HG02588 (cell line): ENCODE data around the gene TAP2.
A peak's percentile ranks its signal among the peaks of the same experiment; 100 is the strongest.

ENCODE experiments used
- ATAC-seq: cut with Tn5 transposase; IDR thresholded peaks from one replicate; pipeline ENCODE4 v1.9.1; 2021; ENCODE audit warnings: mild to moderate bottlenecking, moderate library complexity; ENCODE audit not compliant: unreplicated experiment

The TAP2 gene

DNA sequence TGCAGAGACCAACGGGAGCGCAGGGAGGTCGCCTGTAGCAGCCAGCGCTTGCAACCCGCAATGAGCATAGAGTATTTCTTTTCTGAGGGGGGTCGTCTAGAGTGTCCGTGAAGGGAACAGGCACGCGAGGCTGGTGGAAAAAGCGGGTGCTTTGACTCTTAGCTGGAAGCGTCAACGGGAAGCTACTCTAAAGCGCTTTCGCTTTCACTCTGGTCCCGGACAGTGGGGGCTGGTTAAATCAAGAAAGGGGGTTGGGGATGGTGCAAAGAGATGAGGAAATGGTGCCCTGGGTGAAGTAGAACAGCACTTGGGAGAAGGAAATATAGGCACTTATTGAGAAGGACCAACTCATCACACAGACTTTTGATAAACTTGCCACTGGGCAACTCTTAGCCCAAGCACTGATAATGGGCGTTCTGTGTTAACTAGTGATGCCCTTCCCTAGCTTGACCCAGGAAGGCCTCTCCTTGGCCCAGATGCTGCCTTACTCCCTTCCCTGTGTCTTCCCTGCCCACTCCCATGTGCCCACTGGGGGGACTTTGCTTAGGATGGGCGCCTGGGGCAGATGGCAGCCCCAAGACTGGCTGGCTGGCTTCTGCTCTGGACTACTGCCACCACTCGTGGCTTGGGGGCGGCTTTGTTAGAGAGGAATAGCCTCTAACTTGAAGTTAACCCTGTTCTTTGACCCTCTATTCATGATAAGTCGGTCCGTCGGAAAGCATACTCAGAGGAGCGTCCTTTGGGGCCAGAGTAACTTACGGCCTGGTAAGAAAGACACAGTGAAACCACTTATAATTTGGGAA is 16.0 kb upstream of the TAP2 start:
- ATAC-seq = peak; percentile 15

DNA sequence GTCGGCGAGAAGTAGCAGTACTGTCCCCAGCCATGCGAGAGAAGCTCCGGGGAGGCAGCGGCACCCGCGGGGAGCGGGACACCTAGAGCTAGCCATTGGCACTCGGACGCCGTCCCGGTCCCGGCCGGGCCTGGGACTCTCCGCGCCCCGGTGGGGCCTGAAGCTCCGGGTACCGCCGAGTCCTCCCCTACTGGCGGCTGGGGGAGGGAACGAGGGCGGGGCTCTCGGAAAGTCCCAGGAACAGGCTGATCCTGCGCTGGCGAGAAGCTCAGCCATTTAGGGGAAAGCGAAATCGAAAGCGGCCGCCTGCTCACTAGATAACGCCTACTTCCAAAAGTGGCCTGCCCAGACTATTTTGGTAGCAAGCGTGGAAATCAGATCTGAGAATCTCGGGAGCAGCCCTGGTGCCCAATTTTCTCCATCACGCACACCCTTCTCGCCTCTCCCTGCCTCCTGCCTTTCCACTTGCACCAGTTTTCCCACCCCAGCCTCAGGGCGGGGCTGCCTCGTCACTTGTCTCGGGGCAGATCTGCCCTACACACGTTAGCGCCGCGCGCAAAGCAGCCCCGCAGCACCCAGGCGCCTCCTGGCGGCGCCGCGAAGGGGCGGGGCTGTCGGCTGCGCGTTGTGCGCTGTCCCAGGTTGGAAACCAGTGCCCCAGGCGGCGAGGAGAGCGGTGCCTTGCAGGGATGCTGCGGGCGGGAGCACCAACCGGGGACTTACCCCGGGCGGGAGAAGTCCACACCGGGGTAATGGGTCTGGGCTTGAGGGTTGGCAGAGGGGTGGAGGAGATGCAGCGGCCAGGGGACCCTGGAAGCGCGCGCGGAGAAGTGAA is 15.2 kb upstream of the TAP2 start, which contains the start of the genes PSMB9 and TAP1:
PSMB9 (plus strand) TSS at position 652 of the 835 bp plus-strand sequence; CDS start at position 690, 38 bp downstream.
TAP1 (minus strand) TSS at position 164 of the 835 bp plus-strand sequence; CDS start at position 96, 68 bp downstream.
- ATAC-seq = peak; percentile 76

DNA sequence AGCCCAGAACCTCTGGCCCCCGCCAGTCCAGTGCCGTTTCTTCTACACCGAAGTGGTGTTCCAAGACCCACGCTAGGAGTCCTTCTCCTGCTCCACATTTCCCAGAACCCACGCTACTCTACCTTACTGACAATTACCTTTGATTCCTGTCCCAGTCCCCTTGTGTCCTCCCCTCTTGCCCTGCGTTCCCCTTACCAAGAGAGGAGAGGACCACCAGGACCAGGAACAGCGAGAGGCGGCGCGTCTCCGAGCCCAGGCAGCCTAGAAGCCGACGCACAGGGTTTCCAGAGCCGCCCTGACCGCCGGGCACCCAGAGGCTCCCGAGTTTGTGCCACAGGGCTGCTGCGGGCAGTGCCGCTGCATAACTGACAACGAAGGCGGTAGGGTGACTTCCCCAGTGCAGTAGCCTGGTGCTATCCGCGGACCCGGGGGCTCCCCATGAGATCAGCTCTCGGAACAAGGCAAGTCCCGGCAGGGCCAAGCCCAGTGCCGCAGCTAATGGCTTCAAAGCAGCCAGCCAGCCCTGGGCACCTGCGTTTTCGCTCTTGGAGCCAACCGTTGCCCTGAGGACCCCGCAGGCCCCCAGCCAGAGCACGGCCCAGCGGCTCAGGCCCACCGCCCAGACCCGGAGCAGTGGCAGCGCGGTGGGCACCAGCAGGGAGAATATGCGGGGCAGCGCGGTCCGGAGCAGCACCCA is 14.5 kb upstream of the TAP2 start:
- peak; percentile 23 for ATAC-seq

DNA sequence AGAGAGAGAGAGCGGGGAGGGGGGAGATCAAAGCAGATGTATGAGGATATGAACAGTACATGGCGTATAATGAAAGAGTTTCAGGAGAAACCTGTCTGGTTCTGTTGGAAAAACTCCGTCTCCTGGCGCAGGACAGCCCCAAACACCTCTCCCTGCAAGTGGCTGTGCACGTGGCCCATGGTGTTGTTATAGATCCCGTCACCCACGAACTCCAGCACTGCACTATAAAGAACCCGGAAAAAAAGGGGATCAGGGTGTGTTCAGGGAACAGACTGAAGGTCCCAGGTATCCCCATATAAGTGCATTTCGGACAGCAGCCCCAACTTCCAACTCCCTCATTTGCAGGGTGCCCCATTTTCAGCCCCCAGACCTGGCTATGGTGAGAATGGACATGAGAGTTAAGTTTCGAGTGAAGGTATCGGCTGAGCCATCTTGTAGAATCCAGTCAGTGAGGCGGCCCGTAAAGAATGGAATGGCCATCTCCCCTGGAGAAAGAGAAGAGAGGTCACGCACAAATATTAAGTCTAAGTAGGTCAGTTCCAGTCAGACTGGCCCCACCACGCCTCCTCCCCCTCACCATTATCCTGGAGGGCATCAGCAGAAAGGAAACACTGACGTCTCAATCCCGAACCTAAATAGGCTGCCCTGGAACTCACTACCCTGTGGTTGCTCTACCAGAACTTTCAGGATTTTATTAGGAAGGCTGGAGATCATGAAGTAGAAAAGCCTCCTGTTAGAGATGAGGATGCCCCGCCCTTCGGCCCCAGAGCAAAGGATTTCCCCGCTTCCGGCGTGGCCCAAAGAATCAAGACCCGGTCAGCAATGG is 13.7 kb upstream of the TAP2 start:
- ATAC-seq = no peak

DNA sequence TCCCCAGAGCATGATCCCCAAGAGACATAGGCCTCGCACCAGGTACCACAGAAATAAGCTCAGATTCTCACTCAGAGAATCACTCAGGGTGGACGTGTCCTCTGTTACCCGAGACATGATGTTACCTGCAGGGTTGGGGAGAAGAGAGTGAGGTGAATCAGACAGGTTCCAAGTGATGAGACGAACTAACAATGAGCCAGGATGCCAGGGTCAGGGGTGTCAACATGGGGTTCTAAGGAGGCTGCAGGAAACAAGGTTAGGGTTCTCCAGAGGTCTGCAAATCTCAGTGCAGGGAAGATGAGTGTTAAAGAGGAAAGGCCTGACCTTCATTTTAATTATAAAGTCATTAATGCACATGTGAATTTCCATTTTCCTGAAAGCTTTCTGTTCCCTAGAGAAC is 12.5 kb upstream of the TAP2 start:
- ATAC-seq = no peak

DNA sequence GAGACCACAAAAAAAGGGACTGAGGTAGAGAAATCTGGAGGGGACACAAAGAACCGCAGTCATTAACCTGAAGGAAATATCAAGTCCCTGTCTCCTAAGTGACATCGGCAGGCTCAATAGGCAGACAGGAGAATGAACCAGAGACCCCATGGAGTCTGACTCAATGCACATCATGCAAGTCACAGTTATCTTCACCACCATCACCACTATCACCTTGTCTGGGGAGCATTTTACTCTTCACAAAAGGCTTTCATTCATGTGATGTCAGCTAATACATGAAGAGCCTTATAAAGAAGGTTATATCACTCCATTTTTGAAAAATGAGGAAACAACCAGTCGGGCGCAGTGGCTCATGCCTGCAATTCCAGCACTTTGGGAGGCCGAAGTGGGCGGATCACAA is 10.6 kb upstream of the TAP2 start:
- ATAC-seq = no peak

DNA sequence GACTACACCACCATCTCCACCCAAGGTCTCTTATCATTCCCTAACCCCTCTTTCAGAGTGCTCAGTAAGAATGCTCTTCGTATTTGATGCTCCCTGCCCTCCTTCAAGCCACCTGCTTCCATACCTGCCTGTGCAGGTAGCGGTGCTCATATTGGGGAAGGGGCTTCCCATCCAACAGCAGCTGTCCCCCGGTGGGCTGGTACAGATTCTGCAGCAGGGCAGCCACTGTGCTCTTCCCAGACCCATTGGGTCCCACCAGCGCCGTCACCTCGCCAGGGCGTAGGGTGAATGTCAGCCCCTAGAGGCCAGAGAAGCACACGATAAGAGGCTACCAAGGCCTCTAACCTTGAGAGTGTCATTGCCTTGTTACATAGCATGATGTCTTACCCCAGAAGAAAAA is 9.3 kb upstream of the TAP2 start:
- no peak for ATAC-seq

DNA sequence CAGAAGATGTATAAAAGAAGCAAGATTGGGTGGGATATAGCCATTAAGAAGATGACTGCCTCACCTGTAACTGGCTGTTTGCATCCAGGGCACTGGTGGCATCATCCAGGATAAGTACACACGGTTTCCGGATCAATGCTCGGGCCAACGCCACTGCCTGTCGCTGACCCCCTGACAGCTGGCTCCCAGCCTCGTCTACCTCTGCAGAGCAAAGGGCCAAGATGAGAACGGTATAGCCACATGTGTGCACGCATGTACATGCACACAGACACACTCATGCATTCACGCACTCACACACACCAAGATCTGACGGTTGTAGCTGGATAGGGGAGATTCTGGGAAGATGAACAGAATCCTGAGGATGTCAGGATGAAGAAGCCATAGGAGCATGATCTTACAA is 8.5 kb upstream of the TAP2 start:
- ATAC-seq = no peak

DNA sequence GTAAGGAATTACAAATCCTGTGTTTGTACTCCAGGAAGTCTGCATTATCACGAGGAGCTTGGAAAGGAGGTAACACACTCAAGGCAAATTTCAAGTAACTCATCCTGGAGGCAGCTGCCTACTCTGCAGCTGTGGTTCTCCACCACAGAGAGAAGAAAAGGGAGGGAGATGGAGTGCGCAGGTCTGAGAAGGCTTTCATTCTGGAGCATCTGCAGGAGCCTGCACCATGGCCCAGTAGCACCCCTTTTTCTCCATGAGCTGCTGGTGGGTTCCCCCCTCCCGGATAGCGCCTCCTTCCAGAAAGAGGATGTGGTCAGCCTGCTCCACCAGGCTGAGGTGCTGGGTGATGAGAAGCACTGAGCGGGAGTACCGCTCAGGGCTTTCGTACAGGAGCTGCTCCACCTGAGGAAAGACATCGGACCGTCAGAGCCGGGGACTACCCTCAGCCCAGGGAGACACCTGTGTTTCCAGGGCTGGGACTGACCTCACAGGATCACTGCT is 6.9 kb upstream of the TAP2 start:
- no peak for ATAC-seq

DNA sequence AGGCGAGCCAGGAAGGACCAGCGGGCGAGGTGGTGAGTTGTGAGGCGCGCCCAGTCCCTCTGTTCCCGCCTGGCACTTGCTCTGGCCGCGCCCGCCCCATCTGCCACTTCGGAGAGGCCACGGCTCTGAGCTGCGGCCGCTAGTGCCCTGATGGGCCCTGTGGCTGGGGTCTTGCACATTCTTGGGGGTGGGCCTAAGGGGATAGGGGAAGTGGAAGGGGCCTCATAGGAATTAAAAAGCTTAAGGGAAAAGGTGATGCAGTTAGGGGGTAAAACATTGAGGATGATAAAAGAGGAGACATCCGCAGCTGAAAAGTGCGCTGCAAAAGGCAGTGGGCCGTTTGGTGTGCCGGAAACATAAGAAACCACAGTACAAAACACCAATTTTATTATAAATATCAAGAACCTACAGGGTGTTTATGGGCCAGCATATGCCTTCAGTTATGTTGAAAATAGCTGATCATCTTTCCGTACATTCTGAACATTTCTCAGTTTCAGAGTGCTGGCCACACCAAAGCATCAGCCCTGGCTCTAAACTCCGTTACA is 6.4 kb upstream of the TAP2 start:
- no peak for ATAC-seq

DNA sequence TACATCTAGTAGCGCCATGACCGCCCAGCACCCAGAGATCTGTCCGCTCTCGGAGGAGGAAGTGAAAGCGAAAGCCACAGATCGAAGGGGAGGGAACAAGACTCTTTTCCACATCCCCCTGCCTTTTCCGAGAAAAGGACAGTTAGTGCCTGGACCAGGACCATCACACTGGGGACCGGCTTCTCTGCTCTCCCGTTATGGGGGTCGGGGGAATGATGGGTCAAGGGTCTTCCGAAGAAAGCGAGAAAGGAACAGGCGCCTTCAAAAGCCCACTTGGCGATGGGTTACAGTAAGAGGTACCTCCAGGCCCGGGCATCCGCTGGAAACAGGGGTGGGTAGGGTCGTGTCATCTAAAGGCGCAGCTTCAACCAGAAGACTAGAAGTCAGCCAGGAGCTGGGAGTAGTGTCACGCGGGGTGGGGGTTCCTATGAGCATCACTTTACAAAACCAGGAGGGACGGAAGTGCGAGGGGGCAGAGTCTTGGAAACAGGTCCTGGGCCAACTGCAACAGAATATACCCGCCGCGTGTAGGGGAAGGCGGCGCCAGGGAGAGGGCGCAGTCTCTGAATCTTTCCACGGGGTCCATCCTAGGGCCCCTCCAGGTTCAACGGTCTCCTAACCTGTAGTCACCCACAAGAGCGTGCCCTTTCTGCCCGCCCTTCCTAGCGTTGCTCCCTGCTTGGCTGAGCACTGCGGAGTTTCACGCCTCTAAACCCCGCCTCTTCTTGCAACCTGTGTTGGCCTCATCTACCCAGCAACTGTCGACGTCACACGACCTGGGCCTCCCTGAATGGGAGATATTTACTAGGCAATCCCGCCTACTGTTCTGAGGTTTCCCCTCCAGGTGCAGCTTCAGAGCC is 5.7 kb upstream of the TAP2 start, which contains the start of gene PSMB8:
PSMB8 (minus strand) TSS at position 69 of the 860 bp plus-strand sequence; CDS start at position 18, 51 bp downstream.
- peak; percentile 59 for ATAC-seq

DNA sequence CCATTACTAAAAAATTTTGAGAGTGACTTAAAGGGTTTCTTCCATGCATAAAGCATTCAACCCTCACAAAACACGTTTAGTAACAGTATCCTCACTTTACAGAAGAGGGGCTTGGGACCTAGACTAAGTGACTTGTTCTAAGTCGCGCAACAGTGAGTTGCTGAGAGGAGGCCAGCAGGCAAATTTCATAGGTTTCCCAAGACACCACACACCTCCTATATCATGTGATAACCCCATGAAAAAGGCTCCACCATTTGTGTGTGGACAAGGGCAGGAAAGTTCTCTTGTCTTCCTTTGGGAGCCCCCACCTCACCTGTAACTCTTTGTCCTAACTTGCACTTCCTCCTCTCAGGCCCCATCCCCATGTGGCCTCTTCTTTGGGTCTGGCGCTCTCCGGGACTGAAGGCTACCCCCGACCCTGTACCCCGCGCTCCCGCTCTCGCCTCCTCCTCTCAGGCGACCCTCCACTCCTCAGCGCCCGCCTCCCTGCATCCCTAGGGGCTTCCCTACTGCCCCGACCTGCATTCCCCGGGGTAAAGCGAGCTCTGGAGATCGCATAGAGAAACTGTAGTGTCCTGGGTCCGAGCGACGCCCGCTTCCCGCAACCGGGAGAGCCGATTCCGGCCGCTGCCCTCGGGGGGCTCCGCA is 4.9 kb upstream of the TAP2 start:
- ATAC-seq = no peak

DNA sequence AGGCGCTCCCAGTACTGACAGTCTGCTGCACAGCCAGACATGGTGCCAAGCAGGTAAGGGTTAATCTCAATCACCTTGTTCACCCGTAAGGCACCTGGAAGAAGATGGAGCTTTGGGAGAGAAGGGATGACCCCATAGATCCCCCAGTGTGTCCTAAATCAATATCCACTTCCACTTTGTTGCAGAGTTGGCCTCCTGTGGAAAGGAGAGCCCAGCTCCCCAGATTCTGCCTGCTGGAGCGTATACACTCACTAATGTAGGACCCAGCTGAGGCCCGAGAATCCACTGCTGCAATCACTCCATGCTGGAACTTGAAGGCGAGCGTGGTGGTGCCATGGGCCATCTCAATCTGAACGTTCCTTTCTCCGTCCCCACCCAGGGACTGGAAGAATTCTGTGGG is 4.2 kb upstream of the TAP2 start:
- ATAC-seq = no peak

DNA sequence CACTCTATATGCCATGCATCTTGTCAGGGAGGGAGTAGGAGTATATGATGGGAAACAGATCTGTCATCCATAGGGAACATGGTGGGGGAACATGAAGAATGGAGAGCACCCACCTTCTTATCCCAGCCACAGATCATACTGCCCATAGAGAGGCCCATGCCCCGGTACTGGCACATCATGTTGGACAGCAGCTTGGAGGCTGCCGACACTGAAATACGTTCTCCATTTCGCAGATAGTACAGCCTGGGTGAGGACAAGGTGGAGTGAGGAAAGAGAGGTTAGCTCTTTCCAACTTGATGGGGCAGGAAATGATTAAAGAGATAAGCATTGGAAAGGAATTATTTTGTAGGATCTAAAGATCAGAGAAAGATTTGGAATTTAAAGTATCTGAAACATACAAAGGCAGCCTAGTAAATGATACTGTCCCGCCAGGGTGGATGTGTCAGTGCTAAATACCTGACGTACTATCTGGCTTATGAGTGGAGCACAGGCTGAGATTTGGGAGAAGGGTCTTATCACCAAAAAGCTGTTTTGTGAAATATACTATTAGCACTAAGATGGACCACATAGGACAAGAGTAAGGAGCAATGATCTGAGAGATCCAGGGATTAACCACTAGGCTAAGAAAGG is 3.6 kb upstream of the TAP2 start:
- no peak for ATAC-seq

DNA sequence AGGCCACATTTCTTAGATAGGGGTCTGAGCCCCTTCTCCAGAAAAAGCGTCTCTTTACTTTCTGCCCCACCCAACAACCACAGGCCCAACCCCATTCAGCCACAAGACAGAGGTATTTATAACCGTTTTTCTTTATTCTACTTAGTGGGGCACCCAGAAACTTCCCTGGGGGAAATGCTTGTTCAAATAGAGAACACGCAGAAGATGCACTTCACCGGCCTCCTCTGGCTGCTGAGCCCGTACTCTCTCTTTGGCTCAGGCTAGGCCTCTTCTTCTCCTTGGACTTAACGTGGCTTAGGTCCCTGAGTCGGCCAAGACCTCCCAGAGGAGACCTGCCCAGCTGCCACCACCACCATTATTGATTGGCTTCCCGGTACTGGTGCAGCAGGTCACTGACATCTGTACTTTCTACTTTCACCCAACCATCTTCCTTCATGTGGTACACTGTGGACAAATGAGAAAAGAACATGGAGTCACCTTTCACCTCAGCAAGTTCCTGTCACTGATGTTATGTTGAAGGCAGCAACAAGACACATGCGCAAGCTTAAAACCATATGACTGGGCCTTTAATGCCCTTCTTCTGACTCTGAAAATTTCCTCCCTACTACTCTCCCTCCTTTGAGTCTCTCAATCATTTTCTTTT is 2.2 kb upstream of the TAP2 start:
- ATAC-seq = no peak

DNA sequence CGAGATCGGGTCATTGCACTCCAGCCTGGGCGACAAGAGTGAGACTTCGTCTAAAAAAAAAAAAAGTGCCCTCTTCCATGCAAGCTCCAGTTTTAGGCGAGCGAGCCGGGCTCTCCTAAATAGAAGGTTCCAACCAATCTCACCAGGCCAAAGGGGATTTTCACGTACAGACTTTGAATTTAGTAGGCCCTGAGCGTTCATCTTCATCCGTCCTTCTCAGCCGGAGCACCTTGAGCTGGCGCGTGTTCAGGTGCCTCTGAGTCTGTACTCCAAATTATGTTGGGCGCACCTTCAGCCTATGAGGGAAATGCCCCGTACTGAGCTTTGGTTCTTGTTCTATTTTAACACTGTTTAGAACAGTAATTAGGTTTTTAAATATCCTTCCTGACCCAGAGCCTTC is 817 bp upstream of the TAP2 start:
- ATAC-seq = no peak

DNA sequence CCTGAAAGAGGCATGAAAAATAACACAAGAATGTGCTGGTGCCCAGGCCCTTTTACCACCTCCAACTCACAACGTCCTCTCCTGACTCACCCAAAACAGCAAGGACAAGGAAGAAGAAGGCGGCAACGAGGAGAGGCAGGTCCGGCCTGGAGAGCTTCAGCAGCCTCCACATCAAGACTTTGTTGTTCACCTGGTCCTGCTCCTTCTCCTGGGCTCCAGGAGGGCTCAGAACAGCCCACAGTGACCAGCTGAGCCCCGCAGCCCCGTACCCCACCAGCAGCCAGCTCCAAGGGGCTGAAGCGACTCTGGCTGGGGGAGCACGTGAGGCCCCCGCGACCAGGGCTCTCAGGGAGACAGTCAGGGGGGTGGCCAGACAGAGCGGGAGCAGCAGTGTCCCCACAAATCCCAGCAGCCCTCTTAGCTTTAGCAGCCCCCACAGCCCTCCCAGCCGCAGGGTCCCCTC is 857 bp downstream of the TAP2 start:
- ATAC-seq = no peak
